Measurements from ENCODE around the gene RPS28. TPM values are rescaled to one million over a fixed set of nuclear protein-coding genes. Genes with fewer than 3 reads are reported as not detected.
"Not testable (repeated sequence)": the region's sequence is repeated elsewhere in the genome, so short reads cannot be mapped to it uniquely, and the experiment has no call there.

RPS28 gene
- polyA plus RNA-seq, 2 of the 4 experiments (the other 2 are of a cell fraction) = 374 to 404 TPM

GRCh38 chr19:8352134-8352827, 31.0 kb downstream of the RPS28 start:
- peak overlapping the region; percentile 55 for H3K4me2 ChIP-seq
- H3K27ac ChIP-seq = peak overlapping the region; percentile 44 to 48; a peak in 3 of 6 replicates
- WGBS (ENCODE audit: missing lambda C conversion rate) = 56% methylated on average over 10 of the region's 10 CpGs
- H3K9me3 ChIP-seq = no peaks in the 10 kb centered on the region
- POLR2A ChIA-PET = interaction anchor here (0.6 to 0.7 kb wide), 3 partner anchors 17 to 241 kb away, joined by 3 to 7 read pairs (median 3); no protein-coding TSS in a partner anchor
- no peak for FAIRE-seq
- CTCF ChIA-PET = interaction anchor here (1.0 to 5.0 kb wide), 13 partner anchors 10 to 230 kb away, joined by 3 to 71 read pairs (median 15); partner anchors contain the start of genes ANGPTL4, KANK3, MARCHF2 and RAB11B
- peaks cover 41% of the 10 kb centered on the region for H3K4me1 ChIP-seq
- DNase-seq (ENCODE audit: low read depth in 1 of 2, low spot score in 1 of 2) = no peak
- no peak for ATAC-seq
- TF ChIP-seq JUNB (IDR thresholded peaks at IDR 0.05) (no peak), RNF2 (IDR thresholded peaks at IDR 0.05; ENCODE audit: borderline replicate concordance, low read depth) (no peak), MAZ (IDR thresholded peaks at IDR 0.05; ENCODE audit: borderline replicate concordance, low read depth, low read length) (no peak), ZSCAN20 (CRISPR knock-in tag; IDR thresholded peaks at IDR 0.05) (no peak), BCL3 (IDR thresholded peaks at IDR 0.05) (no peak), REST (IDR thresholded peaks at IDR 0.05) (no peak), ZC3H11A (IDR thresholded peaks at IDR 0.05) (no peak), ZFP36 (IDR thresholded peaks at IDR 0.05; ENCODE audit: borderline replicate concordance, partially characterized antibody) (no peak), TP53 (CRISPR knock-in tag; IDR thresholded peaks at IDR 0.05) (no peak), EHMT2 (IDR thresholded peaks at IDR 0.05; ENCODE audit: low read depth) (no peak), CEBPB (IDR thresholded peaks at IDR 0.05) (no peak), FOXS1 (CRISPR knock-in tag; IDR thresholded peaks at IDR 0.05) (no peak), RFX5 (IDR thresholded peaks at IDR 0.05) (no peak), HOXA7 (CRISPR knock-in tag; IDR thresholded peaks at IDR 0.05) (no peak)
- no peak overlapping the region for H3K4me3 ChIP-seq

- peak overlapping the region in 1 of 2 experiments; percentile 48; a peak in 1 of 6 replicates for H3K27ac ChIP-seq
- ATAC-seq; FAIRE-seq; DNase-seq (ENCODE audit: low read depth in 1 of 2, low spot score in 1 of 2); H3K9me3 ChIP-seq; H3K4me3 ChIP-seq; POLR2A ChIA-PET: not testable (repeated sequence)
- CTCF ChIA-PET = interaction anchor here (0.9 to 5.0 kb wide), 22 partner anchors 11 to 229 kb away, joined by 3 to 71 read pairs (median 14); partner anchors contain the start of genes ANGPTL4, KANK3, MARCHF2 and RAB11B
- peak overlapping the region; percentile 55 for H3K4me2 ChIP-seq
- 86% methylated on average over 4 of the region's 5 CpGs for WGBS (ENCODE audit: missing lambda C conversion rate)
- peaks cover 40% of the 10 kb centered on the region for H3K4me1 ChIP-seq
Observed at GRCh38 chr19:8352845-8353244, 31.5 kb downstream of the RPS28 start.

- ATAC-seq (peak; percentile 88 to 94), DNase-seq (ENCODE audit: low read depth in 1 of 2, low spot score in 1 of 2) (peak in 1 of 2 experiments; percentile 91), FAIRE-seq (no peak)
- Histone ChIP-seq H3K4me1 (peaks cover 46% of the 10 kb centered on the region), H3K4me3 (no peak overlapping the region), H3K9me3 (no peaks in the 10 kb centered on the region), H3K27ac (peak overlapping the region; percentile 90 to 91), H3K4me2 (peak overlapping the region; percentile 63)
- ChIA-PET CTCF (interaction anchor here (0.8 to 5.0 kb wide), 12 partner anchors 8 to 222 kb away, joined by 3 to 71 read pairs (median 16); partner anchors contain the start of genes ANGPTL4, KANK3, MYO1F and RAB11B), POLR2A (interaction anchor here (0.6 to 1.2 kb wide), 4 partner anchors 10 to 125 kb away, joined by 3 to 6 read pairs (median 4); partner anchors contain the start of gene RAB11B)
- 45% methylated on average over 6 of the region's 6 CpGs for WGBS (ENCODE audit: missing lambda C conversion rate)
- TF ChIP-seq RFX5 (IDR thresholded peaks at IDR 0.05) (no peak), NPAS2 (CRISPR knock-in tag; IDR thresholded peaks at IDR 0.05; ENCODE audit: borderline replicate concordance) (no peak), ZFP36 (IDR thresholded peaks at IDR 0.05; ENCODE audit: borderline replicate concordance, partially characterized antibody) (no peak), PBX3 (IDR thresholded peaks at IDR 0.05) (no peak), FOSL2 (IDR thresholded peaks at IDR 0.05) (no peak), FOSL2 (CRISPR knock-in tag; IDR thresholded peaks at IDR 0.05) (peak; percentile 84), HMGXB4 (CRISPR knock-in tag; IDR thresholded peaks at IDR 0.05; ENCODE audit: borderline replicate concordance) (no peak), EHMT2 (IDR thresholded peaks at IDR 0.05; ENCODE audit: low read depth) (no peak), ZC3H11A (IDR thresholded peaks at IDR 0.05) (no peak), MAFK (IDR thresholded peaks at IDR 0.05; ENCODE audit: partially characterized antibody) (peak; percentile 56), RCOR1 (IDR thresholded peaks at IDR 0.05; ENCODE audit: low read depth, low read length) (no peak), GATA3 (IDR thresholded peaks at IDR 0.05; ENCODE audit: borderline replicate concordance) (peak; percentile 50; the same call in 1 of the 2 replicates)
Observed at GRCh38 chr19:8355631-8356402, 34.5 kb downstream of the RPS28 start.

Measured in A549 (cell line).